IPS-15b (cell line): ENCODE results near the gene CXXC1.

Source experiments
- H3K27me3 ChIP-seq: one replicate; pipeline ENCODE4 v1.6.1; 2013; ENCODE audit warnings: low read length; ENCODE audit not compliant: control insufficient read depth, insufficient read depth
- H3K36me3 ChIP-seq: one replicate; pipeline ENCODE4 v1.6.1; 2013; ENCODE audit warnings: low read length; ENCODE audit not compliant: control insufficient read depth, insufficient read depth
- H3K4me1 ChIP-seq: one replicate; pipeline ENCODE4 v1.6.1; 2013; ENCODE audit warnings: mild to moderate bottlenecking, low read length; ENCODE audit not compliant: control insufficient read depth, insufficient read depth
- H3K4me3 ChIP-seq: one replicate; pipeline ENCODE4 v1.5.1; 2013; ENCODE audit warnings: low read depth, low read length
- H3K9ac ChIP-seq: one replicate; pipeline ENCODE4 v1.6.1; 2013; ENCODE audit warnings: low read depth, mild to moderate bottlenecking, low read length
- H3K9me3 ChIP-seq: one replicate; pipeline ENCODE4 v1.6.1; 2013; ENCODE audit warnings: mild to moderate bottlenecking, low read length; ENCODE audit not compliant: control insufficient read depth, insufficient read depth

CXXC1 gene

DNA sequence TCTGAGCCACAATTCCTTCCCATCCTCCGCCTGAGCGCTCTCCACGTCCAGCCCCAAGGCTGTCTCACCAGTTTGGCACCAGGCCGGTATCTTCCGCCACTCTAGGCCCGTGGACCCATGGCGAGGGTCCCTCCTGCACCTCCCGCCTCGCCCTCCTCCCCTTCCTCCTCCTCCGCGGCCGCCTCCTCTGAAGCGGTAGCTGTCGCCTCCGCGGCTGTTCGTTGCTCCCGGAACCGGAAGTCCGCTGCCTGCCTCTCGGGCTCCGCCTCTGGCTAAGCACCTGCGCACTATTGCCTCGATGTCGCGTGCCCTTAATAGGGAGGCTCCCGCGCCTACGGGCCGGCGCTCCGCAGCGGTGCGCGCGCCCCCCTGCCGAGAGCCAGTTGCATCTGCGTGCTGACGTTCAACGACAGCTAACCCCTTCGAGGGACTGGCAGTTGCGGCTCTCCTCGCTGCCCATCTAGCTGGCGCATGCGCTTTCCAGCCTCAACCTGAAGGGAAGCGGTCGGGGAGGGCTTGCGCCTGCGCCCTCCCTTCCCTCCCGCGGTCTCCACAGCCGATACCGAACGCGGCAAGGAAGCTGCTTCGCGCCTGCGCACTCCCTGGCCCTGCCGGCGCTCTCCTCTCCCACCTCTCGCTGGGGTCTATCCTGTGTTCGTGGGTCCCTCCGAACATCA is 6.1 kb downstream of the CXXC1 start, which contains the start of gene MBD1:
Gene MBD1 (minus strand): TSS at position 229 of the 677 bp plus-strand sequence. CDS start 1,531 bp downstream, outside the sequence.
- Histone ChIP-seq H3K27me3 (no peaks in the 10 kb centered on the region), H3K36me3 (peaks cover 30% of the 10 kb centered on the region), H3K9ac (peak within 1 kb of the TSS; percentile 94), H3K9me3 (no peaks in the 10 kb centered on the region), H3K4me3 (peak within 1 kb of the TSS; percentile 100), H3K4me1 (peaks cover 5% of the 10 kb centered on the region)

DNA sequence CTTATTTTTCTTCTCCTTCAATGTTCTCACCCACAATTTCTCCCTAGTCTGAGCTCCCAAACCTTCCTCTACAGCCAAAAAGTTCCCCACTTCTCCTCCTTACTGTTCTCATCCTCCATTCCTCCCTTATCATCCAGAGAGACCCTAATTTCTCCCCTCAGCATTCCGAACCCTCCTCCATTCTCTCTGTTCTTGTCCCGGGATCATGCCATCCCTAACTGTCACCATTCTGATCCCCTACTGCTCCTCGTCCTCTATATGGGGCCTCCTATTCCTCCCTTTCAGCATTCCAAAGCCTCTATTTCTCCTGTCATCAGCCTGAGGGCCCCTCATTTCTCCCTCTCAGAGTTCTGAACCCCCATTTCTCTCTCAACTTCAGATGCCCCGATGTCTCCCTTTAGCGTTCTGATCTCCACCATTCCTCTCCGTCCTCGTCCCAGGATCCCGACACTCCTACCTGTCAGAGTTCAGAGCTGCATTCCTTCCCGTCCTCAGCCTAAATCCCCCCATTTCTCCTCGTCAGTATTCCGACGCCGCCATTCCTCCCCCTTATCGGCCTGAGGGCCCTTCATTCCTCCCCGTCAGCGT is 6.7 kb downstream of the CXXC1 start:
- Histone ChIP-seq H3K9me3 (no peaks in the 10 kb centered on the region), H3K4me3 (peak overlapping the region; percentile 100), H3K4me1 (peaks cover 5% of the 10 kb centered on the region), H3K36me3 (peaks cover 36% of the 10 kb centered on the region), H3K9ac (peak overlapping the region; percentile 94), H3K27me3 (no peaks in the 10 kb centered on the region)

DNA sequence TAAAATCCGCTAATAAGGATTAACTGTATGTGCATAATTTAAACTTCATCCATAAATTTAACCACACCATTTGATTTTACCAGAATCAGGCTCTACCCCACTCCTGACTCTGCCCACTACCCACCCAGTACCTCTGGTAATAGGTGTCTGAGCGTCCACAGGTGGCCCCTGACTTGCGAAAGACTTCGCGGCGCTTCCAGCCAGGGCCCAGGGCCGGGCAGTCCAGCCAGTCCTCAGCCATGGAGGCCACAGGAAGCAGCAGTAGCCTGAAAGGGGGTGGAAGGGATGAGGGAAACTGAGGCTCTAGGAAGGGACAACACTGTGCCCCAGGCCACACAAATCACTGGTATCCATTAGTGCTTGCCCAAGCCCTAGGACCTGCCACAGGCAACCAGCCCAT is 7.7 kb downstream of the CXXC1 start:
- H3K4me1 ChIP-seq, result peaks cover 5% of the 10 kb centered on the region
- H3K9ac ChIP-seq, result no peak overlapping the region
- H3K4me3 ChIP-seq, result peak overlapping the region; percentile 100
- H3K9me3 ChIP-seq, result no peaks in the 10 kb centered on the region
- peaks cover 41% of the 10 kb centered on the region for H3K36me3 ChIP-seq
- H3K27me3 ChIP-seq, result no peaks in the 10 kb centered on the region

DNA sequence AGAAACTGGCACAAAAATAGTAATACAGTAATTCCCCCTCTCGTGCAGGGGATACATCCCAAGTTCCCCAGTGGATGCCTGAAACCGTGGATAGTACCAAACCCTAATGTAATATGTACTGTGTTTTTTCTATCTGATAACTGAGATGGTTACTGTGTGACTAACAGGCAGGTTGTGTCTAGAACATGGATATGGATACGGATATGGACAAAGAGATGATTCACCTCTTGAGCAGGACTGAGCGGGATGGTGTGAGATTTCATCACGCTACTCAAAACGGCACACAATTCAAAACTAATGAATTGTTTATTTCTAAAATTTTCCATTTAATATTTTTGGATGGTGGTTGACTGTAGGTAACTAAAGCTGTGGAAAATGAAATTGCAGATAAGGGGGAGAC is 9.6 kb downstream of the CXXC1 start:
- H3K4me3 ChIP-seq, result no peak overlapping the region
- no peaks in the 10 kb centered on the region for H3K9me3 ChIP-seq
- peaks cover 41% of the 10 kb centered on the region for H3K36me3 ChIP-seq
- H3K27me3 ChIP-seq, result no peaks in the 10 kb centered on the region
- peaks cover 5% of the 10 kb centered on the region for H3K4me1 ChIP-seq
- no peak overlapping the region for H3K9ac ChIP-seq

DNA sequence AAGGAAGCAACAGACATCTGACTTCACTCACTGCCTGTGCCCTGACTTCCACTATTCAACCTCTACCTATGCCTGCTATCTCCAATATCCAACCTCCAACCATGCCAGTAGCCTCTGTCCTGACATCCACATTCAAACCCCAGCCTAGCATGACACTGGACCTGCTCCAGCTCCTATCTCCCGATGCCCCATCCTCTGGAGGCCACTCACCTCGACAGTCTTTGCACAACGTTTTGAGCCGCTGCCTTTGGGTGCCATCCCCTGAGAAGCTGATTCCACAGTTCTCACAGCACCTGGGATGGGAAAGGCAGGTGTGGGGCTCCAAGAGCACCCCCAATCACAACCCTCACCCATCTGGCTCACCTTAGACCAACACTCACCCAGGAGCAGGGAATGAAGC is 11.0 kb downstream of the CXXC1 start:
- Histone ChIP-seq H3K9me3 (no peaks in the 10 kb centered on the region), H3K27me3 (no peaks in the 10 kb centered on the region), H3K9ac (no peak overlapping the region), H3K4me1 (peaks cover 5% of the 10 kb centered on the region), H3K4me3 (no peak overlapping the region), H3K36me3 (peaks cover 50% of the 10 kb centered on the region)

DNA sequence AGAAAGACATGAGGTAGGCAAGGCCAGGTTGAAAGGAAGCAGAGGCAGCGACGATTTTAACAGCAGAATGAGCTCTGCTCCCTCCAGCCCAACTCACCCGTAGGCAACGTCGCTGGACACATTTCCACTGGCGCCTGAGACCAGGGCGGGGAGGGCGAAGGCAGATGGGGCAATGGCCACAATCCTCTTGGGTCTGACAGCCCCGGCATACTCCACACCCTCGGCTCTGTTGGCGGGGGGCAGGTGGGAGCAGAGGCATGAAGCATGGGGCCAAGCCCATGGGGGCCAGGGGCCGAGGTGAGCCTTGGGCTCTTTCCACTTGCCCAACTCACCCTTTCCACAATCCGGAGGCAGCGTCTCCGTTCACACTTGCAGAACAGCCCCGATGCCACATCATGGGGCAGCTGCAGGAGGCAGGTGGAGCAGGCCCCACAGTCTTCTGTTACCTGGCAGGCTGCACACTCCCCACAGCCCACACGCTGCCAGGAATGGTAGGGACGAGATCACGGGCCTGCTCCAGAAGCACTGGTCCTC is 11.9 kb downstream of the CXXC1 start:
- Histone ChIP-seq H3K36me3 (peaks cover 50% of the 10 kb centered on the region), H3K4me3 (no peak overlapping the region), H3K9ac (no peak overlapping the region), H3K27me3 (no peaks in the 10 kb centered on the region), H3K4me1 (peaks cover 4% of the 10 kb centered on the region), H3K9me3 (no peaks in the 10 kb centered on the region)

DNA sequence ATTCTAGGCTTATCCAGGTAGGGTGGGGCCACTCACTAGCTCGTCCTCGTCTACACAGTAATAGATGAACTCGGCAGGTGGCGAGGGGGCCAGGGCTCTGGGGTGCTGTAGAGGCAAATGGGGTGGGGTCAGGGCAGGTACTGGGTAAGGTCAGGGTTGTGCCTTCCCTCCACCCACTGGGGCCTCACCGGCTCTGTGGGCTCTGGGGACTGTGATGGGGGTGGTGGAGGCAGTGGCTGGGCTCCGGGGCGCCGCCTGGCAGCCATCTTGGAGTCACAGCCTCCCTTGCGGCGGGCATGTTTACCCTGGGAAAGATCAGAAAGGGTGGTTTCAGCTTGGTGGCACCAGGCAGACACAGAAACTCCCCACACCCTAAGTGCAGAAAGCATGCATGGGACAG is 12.6 kb downstream of the CXXC1 start:
- H3K36me3 ChIP-seq, result peaks cover 52% of the 10 kb centered on the region
- H3K27me3 ChIP-seq, result no peaks in the 10 kb centered on the region
- no peak overlapping the region for H3K4me3 ChIP-seq
- H3K4me1 ChIP-seq, result no peaks in the 10 kb centered on the region
- no peak overlapping the region for H3K9ac ChIP-seq
- no peaks in the 10 kb centered on the region for H3K9me3 ChIP-seq

DNA sequence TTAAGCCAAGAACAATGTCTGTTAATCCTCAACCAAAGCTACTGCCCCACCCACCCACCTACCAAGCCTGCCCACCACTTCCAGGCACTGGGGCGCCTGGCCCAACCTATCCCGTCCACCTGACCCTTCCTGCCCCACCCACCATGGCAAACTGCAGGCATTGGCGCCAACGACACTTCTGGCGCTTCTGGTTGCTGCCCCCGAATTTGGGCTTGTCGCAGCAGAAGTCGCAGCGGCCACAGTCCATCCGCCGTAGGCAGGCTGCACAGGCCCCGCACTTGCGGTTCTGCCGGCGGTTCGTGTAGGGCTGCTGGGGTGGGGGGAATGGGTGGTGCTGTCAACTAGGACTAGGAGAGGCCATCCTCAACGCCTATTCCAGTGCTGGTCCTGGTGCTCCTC is 13.4 kb downstream of the CXXC1 start:
- Histone ChIP-seq H3K4me3 (no peak overlapping the region), H3K36me3 (peaks cover 59% of the 10 kb centered on the region), H3K4me1 (no peaks in the 10 kb centered on the region), H3K9me3 (no peaks in the 10 kb centered on the region), H3K27me3 (no peaks in the 10 kb centered on the region), H3K9ac (no peak overlapping the region)

DNA sequence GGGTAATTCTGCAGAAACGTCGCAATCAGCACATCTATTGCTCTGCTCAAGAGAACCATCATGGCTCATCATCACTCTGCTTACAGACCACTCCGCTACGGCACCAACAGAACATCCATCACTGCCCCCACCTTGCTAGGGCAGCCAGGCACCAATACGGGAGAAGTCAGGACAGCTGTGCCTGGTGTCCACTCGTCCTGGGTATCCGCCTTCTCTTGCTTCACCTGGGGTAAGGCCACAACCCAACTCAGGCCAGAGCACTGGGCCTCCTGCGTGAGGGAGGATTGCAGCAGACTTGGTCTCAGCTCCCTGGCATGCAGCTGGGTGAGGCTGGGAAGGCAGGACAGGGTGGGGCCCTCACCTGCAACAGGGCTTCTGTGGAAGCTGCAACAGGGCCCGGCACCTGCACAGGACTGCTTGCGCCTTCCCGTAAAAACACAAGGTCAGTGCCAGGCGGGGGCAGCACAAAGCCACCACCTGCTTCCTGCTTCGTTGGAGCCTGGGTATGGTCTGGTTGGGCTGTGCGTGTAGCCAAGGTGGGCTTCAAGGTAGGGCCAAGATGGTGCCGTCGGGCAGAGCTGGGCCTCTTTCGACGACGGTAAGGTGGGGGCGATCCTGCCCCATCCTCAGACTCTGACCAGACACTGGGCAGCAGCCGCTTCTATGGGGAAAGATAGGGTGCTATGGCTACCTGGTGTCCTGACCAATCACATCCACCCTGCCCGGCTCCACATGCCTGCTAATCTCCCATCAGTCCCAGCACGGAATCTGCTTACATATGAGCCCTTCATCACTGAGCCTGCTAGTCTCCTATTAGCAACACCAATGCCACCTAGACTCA is 14.1 kb downstream of the CXXC1 start:
- H3K27me3 ChIP-seq, result no peaks in the 10 kb centered on the region
- no peak overlapping the region for H3K9ac ChIP-seq
- no peaks in the 10 kb centered on the region for H3K9me3 ChIP-seq
- H3K4me3 ChIP-seq, result no peak overlapping the region
- peaks cover 62% of the 10 kb centered on the region for H3K36me3 ChIP-seq
- H3K4me1 ChIP-seq, result no peaks in the 10 kb centered on the region

DNA sequence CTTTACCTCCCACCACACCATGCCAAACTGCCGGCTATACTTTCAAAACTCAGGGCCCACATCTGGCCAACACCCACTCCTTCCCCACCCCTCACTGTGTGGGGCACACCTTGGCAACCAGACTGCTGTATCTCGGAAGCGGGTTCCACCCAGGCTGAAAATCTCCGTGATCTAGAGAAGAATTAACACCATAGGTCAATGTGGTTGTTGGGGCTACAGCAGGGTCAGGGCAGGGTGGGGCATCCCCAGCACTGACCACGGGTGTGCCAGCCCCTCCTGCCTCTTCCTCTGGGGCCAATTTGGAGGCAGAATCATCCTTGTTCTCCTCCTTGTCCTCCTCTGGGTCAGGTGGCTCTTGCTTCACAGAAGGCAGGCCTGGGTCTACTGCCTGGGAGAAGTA is 14.9 kb downstream of the CXXC1 start:
- peaks cover 2% of the 10 kb centered on the region for H3K27me3 ChIP-seq
- H3K4me1 ChIP-seq, result no peaks in the 10 kb centered on the region
- no peaks in the 10 kb centered on the region for H3K9me3 ChIP-seq
- H3K9ac ChIP-seq, result no peak overlapping the region
- peaks cover 62% of the 10 kb centered on the region for H3K36me3 ChIP-seq
- H3K4me3 ChIP-seq, result no peak overlapping the region

DNA sequence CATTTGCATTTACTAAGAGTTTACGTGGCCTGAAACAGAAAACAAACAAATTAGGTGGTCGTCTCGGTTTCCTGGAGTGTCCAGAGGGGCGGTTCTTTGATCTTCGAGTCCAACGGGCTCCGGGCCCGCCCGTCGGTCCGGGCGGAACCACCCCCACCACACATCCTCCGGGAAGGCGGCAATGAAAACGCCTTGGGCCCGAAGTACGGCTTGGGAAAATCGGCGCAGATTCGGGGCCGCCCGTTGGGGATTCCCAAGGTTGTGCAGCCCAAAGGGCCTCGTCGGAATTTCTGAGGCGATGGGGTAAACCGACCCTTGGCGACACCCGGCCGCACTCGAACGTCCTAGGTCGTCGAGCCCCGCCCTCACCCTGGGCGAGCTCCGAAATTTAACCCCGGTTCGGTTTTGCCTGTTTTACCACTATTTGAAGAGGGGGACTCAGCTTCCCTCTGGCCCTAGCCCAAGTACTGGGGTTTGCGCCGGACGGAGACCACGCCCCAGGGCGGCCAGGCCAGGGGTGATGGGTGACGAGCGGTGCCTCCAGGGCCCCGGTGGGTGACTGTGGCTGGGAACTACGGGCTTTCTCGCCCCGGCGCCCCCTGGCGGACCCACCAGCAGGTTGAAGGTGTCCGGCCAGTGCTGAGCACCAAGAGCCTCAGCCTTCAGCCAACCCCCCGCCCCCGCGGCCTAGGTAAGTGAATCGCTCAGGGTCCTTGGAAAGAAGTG is 19.3 kb downstream of the CXXC1 start:
- Histone ChIP-seq H3K27me3 (peaks cover 2% of the 10 kb centered on the region), H3K4me1 (no peaks in the 10 kb centered on the region), H3K4me3 (peak overlapping the region; percentile 81), H3K36me3 (peaks cover 26% of the 10 kb centered on the region), H3K9me3 (no peaks in the 10 kb centered on the region), H3K9ac (no peak overlapping the region)
